ENCODE measurements around the gene SELENON.

GRCh38 chr1:25799352-25799934 is 550 bp upstream of the SELENON start:
- no peak for TF ChIP-seq CTBP1 (IDR thresholded peaks at IDR 0.05; ENCODE audit: borderline replicate concordance)
- no peak for TF ChIP-seq ZNF384 (IDR thresholded peaks at IDR 0.05)
- TF ChIP-seq PKNOX1 (IDR thresholded peaks at IDR 0.05) = no peak
- TF ChIP-seq ARNT (IDR thresholded peaks at IDR 0.05) = no peak
- no peak for TF ChIP-seq BHLHE40 (IDR thresholded peaks at IDR 0.05; ENCODE audit: borderline replicate concordance)
- TF ChIP-seq FOXM1 (IDR thresholded peaks at IDR 0.05; ENCODE audit: borderline replicate concordance) = no peak
- TF ChIP-seq NFRKB (IDR thresholded peaks at IDR 0.05) = no peak
- TF ChIP-seq LEF1 (IDR thresholded peaks at IDR 0.05; ENCODE audit: borderline replicate concordance) = no peak
- TF ChIP-seq SP1 (IDR thresholded peaks at IDR 0.05) = no peak
- TF ChIP-seq FOXA1 (IDR thresholded peaks at IDR 0.05) = no peak
- TF ChIP-seq HDGF (IDR thresholded peaks at IDR 0.05; ENCODE audit: borderline replicate concordance) = no peak
- TF ChIP-seq ELF4 (IDR thresholded peaks at IDR 0.05) = no peak
- peak; percentile 57 for TF ChIP-seq L3MBTL2 (conservative IDR thresholded peaks at IDR 0.05)
- TF ChIP-seq FOXK2 (IDR thresholded peaks at IDR 0.05) = no peak
